Measurements from ENCODE around the gene TAF7. TPM values are rescaled to one million over a fixed set of nuclear protein-coding genes. Genes with fewer than 3 reads are reported as not detected.
A peak's percentile ranks its signal among the peaks of the same experiment; 100 is the strongest.

Gene TAF7
- total and polyA plus RNA-seq, 9 of the 15 experiments (the other 6 are each of a cell fraction or from before 2014, with no cell fraction given) = 51.6 to 116 (median 73.3) TPM

DNA sequence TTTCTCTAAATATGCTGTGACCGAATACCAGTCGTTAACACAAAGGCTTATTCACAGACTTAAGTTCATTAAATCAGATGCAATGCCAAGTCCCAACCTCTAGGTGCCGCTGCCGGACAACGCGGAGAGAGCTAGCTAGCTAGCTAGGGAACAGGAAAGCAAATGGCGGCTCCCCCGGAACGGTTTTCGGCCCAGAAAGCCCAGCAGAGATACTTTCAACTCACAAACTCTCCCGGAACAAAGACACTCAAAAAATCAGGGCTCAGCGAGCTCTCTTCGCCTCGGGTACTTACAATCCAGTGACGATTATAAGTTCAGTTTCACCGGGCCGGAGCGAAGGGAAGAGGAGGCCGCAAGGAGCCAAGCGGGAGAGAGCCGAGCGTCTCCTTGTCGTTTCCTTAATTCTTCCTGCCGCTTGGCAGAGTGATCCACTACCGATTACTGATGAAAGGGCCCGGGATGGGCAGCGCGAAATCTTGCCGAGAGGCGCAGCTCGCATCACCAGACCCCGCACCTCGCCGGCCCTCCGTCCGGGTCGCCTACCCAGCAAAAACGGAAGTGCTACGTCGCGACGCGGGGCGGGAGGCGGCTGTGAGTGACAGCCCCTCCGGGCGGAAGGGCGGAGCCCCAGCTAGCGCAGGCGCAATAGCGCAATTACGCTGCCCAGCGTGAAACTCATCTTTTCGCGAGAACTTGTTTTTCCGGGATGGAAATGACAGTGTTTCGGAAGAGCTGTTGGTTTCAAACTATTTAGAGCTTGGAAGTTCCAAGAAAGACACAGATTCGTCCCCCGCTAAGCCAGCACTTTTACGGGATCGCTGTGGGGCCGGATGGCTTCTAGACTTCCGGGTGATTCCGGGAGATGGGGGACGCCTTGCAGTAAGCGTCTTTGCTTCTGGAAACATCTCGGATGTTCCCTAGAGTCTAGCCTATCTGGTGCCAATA is at the start of gene TAF7 (continued):
- TF ChIP-seq, protein P1, sequence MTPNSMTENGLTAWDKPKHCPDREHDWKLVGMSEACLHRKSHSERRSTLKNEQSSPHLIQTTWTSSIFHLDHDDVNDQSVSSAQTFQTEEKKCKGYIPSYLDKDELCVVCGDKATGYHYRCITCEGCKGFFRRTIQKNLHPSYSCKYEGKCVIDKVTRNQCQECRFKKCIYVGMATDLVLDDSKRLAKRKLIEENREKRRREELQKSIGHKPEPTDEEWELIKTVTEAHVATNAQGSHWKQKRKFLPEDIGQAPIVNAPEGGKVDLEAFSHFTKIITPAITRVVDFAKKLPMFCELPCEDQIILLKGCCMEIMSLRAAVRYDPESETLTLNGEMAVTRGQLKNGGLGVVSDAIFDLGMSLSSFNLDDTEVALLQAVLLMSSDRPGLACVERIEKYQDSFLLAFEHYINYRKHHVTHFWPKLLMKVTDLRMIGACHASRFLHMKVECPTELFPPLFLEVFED (CRISPR knock-in tag; conservative IDR thresholded peaks at IDR 0.05) = no peak
- TF ChIP-seq NEUROD1 (IDR thresholded peaks at IDR 0.05; ENCODE audit: borderline replicate concordance, low read depth, low read length, partially characterized antibody) (no peak), NCOA1 (IDR thresholded peaks at IDR 0.05; ENCODE audit: low read depth) (peak; percentile 22; the same call in 1 of the 2 replicates), ARID1B (IDR thresholded peaks at IDR 0.05) (peak; percentile 25; the same call in 1 of the 2 replicates), ZNF561 (CRISPR knock-in tag; conservative IDR thresholded peaks at IDR 0.05) (no peak), SMAD2 (IDR thresholded peaks at IDR 0.05; ENCODE audit: low read depth, low read length) (no peak), BCL6 (CRISPR knock-in tag; IDR thresholded peaks at IDR 0.05) (no peak), CREB1 (IDR thresholded peaks at IDR 0.05) (peak; percentile 76), CREB1 (CRISPR knock-in tag; IDR thresholded peaks at IDR 0.05) (peak; percentile 85), TAL1 (IDR thresholded peaks at IDR 0.05) (no peak), HMG20B (CRISPR knock-in tag; IDR thresholded peaks at IDR 0.05) (no peak), SNRNP70 (optimal IDR thresholded peaks at IDR 0.05; ENCODE audit: low read depth, low read length) (no peak), PHTF2 (CRISPR knock-in tag; IDR thresholded peaks at IDR 0.05) (no peak), ZNF274 (IDR thresholded peaks at IDR 0.05; ENCODE audit: borderline replicate concordance, low read depth, low read length) (no peak), FOXM1 (IDR thresholded peaks at IDR 0.05; ENCODE audit: low read depth) (0 out of 2 replicates have a peak, but pooled peaks have one; percentile 23), FOXM1 (CRISPR knock-in tag; IDR thresholded peaks at IDR 0.05; ENCODE audit: low read depth) (no peak), TFAM (CRISPR knock-in tag; conservative IDR thresholded peaks at IDR 0.05) (no peak), HDAC1 (IDR thresholded peaks at IDR 0.05) (no peak; a peak in 1 of 4 replicates), SMARCA4 (IDR thresholded peaks at IDR 0.05) (peak; percentile 88), POLR2B (IDR thresholded peaks at IDR 0.05; ENCODE audit: low read depth, partially characterized antibody) (peak; percentile 96), TBP (optimal IDR thresholded peaks at IDR 0.05; ENCODE audit: low read depth, low read length) (peak; percentile 88), PHB (CRISPR knock-in tag; IDR thresholded peaks at IDR 0.05) (no peak)
- TF ChIP-seq, protein P2, sequence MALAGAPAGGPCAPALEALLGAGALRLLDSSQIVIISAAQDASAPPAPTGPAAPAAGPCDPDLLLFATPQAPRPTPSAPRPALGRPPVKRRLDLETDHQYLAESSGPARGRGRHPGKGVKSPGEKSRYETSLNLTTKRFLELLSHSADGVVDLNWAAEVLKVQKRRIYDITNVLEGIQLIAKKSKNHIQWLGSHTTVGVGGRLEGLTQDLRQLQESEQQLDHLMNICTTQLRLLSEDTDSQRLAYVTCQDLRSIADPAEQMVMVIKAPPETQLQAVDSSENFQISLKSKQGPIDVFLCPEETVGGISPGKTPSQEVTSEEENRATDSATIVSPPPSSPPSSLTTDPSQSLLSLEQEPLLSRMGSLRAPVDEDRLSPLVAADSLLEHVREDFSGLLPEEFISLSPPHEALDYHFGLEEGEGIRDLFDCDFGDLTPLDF (CRISPR knock-in tag; IDR thresholded peaks at IDR 0.05) = peak; percentile 47; the same call in 1 of the 2 replicates
- TF ChIP-seq, protein P3, sequence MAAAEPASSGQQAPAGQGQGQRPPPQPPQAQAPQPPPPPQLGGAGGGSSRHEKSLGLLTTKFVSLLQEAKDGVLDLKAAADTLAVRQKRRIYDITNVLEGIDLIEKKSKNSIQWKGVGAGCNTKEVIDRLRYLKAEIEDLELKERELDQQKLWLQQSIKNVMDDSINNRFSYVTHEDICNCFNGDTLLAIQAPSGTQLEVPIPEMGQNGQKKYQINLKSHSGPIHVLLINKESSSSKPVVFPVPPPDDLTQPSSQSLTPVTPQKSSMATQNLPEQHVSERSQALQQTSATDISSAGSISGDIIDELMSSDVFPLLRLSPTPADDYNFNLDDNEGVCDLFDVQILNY (CRISPR knock-in tag; IDR thresholded peaks at IDR 0.05) = no peak
- TF ChIP-seq, protein P4, sequence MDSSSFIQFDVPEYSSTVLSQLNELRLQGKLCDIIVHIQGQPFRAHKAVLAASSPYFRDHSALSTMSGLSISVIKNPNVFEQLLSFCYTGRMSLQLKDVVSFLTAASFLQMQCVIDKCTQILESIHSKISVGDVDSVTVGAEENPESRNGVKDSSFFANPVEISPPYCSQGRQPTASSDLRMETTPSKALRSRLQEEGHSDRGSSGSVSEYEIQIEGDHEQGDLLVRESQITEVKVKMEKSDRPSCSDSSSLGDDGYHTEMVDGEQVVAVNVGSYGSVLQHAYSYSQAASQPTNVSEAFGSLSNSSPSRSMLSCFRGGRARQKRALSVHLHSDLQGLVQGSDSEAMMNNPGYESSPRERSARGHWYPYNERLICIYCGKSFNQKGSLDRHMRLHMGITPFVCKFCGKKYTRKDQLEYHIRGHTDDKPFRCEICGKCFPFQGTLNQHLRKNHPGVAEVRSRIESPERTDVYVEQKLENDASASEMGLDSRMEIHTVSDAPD (CRISPR knock-in tag; IDR thresholded peaks at IDR 0.05) = no peak
